ENCODE measurements around the gene SLITRK4.

DNA sequence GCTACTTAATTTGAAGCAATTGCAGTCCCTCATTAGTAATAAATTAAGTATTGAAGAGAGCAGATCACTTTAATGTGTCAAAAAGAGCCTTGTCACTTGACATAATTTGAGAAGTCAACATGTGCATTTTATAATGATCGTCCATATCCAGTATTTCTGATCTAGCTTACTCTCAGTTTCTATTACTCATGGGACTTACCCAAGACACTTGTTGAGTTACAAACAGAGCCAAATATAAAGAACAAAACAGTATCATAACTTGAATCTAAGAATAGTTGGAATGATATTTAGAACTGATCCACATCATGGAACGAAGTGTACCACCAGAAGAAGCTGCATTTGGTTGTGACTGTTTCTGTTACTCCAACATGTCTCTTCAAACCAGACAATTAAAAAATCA is 54.7 kb downstream of the SLITRK4 start:
- TF ChIP-seq EP300 (IDR thresholded peaks at IDR 0.05): no peak
- TF ChIP-seq, protein P1, sequence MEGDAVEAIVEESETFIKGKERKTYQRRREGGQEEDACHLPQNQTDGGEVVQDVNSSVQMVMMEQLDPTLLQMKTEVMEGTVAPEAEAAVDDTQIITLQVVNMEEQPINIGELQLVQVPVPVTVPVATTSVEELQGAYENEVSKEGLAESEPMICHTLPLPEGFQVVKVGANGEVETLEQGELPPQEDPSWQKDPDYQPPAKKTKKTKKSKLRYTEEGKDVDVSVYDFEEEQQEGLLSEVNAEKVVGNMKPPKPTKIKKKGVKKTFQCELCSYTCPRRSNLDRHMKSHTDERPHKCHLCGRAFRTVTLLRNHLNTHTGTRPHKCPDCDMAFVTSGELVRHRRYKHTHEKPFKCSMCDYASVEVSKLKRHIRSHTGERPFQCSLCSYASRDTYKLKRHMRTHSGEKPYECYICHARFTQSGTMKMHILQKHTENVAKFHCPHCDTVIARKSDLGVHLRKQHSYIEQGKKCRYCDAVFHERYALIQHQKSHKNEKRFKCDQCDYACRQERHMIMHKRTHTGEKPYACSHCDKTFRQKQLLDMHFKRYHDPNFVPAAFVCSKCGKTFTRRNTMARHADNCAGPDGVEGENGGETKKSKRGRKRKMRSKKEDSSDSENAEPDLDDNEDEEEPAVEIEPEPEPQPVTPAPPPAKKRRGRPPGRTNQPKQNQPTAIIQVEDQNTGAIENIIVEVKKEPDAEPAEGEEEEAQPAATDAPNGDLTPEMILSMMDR (IDR thresholded peaks at IDR 0.05): no peak
- TF ChIP-seq POLR2A (IDR thresholded peaks at IDR 0.05): no peak
